Stimulated activated CD8-positive, alpha-beta memory T cell treated with anti-CD3 and anti-CD28 coated beads, Interleukin-15, amount 100 ng/mL, for 48 hours (primary cell): ENCODE measurements around the gene TCF25.
"Not testable (repeated sequence)": the region's sequence is repeated elsewhere in the genome, so short reads cannot be mapped to it uniquely, and the experiment has no call there.

Experiments
- DNase-seq, 2 donors: peaks; one replicate each; pipeline ENCODE4 v3.0.0-alpha.2; 2020; ENCODE audit warnings: low read depth in 2 of 2

Gene TCF25

GRCh38 chr16:89873109-89873971, at the start of gene TCF25:
Gene TCF25, plus strand, starts transcription at chr16:89873592. Its CDS starts 76 bp downstream, at chr16:89873668.
- peak; percentile 76 to 82 for DNase-seq

GRCh38 chr16:89823824-89824148, 49.6 kb upstream of the TCF25 start:
- not testable (repeated sequence) for DNase-seq

- no peak for DNase-seq
Measured at GRCh38 chr16:89826531-89827382, 46.6 kb upstream of the TCF25 start.

- DNase-seq: no peak
Measured at GRCh38 chr16:89827383-89828198, 45.8 kb upstream of the TCF25 start.

- peak; percentile 25 to 41 for DNase-seq
Measured at GRCh38 chr16:89828199-89828869, 45.1 kb upstream of the TCF25 start, which contains the start of gene SPIRE2. Gene SPIRE2, plus strand, starts transcription at chr16:89828475. Its CDS starts 76 bp downstream, at chr16:89828551.

GRCh38 chr16:89828870-89829629, 44.3 kb upstream of the TCF25 start:
- DNase-seq: no peak

- DNase-seq: no peak
Measured at GRCh38 chr16:89829630-89830437, 43.6 kb upstream of the TCF25 start.

GRCh38 chr16:89831810-89832328, 41.5 kb upstream of the TCF25 start:
- no peak for DNase-seq

GRCh38 chr16:89833664-89834363, 39.6 kb upstream of the TCF25 start:
- DNase-seq: not testable (repeated sequence)

GRCh38 chr16:89834813-89835363, 38.5 kb upstream of the TCF25 start:
- not testable (repeated sequence) for DNase-seq

GRCh38 chr16:89836484-89836883, 36.9 kb upstream of the TCF25 start:
- not testable (repeated sequence) for DNase-seq

GRCh38 chr16:89837014-89837546, 36.3 kb upstream of the TCF25 start:
- no peak for DNase-seq

- peak; percentile 61 to 62 for DNase-seq
Measured at GRCh38 chr16:89841275-89841674, 32.1 kb upstream of the TCF25 start.

- no peak for DNase-seq
Measured at GRCh38 chr16:89842471-89843408, 30.7 kb upstream of the TCF25 start.

- no peak for DNase-seq
Measured at GRCh38 chr16:89843409-89844350, 29.7 kb upstream of the TCF25 start.
